Measurements from ENCODE around the gene RIN3.

The RIN3 gene

DNA sequence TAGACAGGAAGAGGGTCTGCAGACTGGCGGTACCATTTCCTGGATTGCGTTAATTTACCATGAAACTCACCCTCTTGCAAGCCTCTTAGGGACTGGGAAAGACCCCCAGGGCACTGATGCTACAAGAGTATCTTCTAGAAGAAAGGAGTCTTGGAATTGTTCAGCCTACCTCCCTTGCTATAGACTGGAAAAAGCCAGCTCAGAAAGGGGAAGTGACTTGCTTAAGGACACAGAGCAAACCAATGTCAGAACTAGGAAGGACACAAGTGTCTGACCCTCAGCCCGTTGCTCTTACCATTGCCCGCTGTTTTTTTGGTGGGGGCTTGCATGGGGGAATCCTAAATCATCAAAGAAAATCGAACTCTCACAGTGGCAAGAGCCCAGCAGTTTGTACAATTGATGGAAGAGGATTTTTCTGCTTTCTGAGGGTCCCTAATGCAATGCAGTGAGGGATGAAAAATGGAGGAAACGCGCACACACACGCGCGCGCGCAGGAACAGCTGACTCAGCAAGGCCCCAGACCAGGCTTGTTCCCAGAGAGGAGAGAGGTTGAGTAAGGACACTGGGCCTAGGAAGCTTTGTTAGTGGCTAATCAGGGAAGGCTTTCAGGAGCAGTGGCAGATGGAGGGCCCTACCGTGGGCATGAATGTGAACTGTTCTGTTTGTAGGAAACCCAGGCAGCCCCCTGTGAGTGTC, 50.9 kb downstream of the RIN3 start:
- Mint-ChIP-seq H3K9me3 (peaks cover 7% of the 10 kb centered on the region), H3K4me1 (peaks cover 3% of the 10 kb centered on the region), H3K27ac (no peak overlapping the region), H3K36me3 (ENCODE audit: low read depth) (peaks cover 22% of the 10 kb centered on the region), H3K27me3 (ENCODE audit: low read depth) (no peaks in the 10 kb centered on the region), H3K4me3 (no peak overlapping the region)
- no peak for TF ChIP-seq CTCF (IDR thresholded peaks at IDR 0.05; ENCODE audit: unreplicated experiment in 3 of 3)

GRCh38 chr14:92565040-92565717, 51.6 kb downstream of the RIN3 start:
- Mint-ChIP-seq H3K4me1 (peaks cover 3% of the 10 kb centered on the region), H3K27ac (no peak overlapping the region), H3K9me3 (peaks cover 7% of the 10 kb centered on the region), H3K27me3 (ENCODE audit: low read depth) (no peaks in the 10 kb centered on the region), H3K36me3 (ENCODE audit: low read depth) (peaks cover 21% of the 10 kb centered on the region), H3K4me3 (no peak overlapping the region)
- TF ChIP-seq CTCF (IDR thresholded peaks at IDR 0.05; ENCODE audit: unreplicated experiment in 3 of 3), result no peak

DNA sequence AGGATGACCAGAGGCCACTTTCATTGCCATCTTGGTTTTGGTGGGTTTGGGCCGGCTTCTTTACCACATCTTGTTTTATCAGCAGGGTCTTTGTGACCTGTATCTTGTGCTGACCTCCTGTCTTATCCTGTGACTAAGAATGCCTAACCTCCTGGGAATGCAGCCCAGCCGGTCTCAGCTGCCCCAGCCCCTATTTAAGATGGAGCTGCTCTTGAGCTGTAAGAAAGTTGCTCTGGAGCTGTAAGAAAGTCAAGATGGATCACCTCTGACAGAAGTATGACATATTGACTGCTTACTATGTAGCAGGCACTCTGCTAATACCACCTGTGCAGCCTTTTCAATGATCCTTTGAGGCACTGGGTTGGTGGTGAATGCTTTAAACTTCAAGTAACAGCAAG, 52.1 kb downstream of the RIN3 start:
- H3K36me3 Mint-ChIP-seq (ENCODE audit: low read depth), result peaks cover 21% of the 10 kb centered on the region
- TF ChIP-seq CTCF (IDR thresholded peaks at IDR 0.05; ENCODE audit: unreplicated experiment in 3 of 3), result no peak

GRCh38 chr14:92567173-92567725, 53.7 kb downstream of the RIN3 start:
- no peak for TF ChIP-seq CTCF (IDR thresholded peaks at IDR 0.05; ENCODE audit: unreplicated experiment in 3 of 3)
- H3K4me1 Mint-ChIP-seq, result peaks cover 3% of the 10 kb centered on the region
- H3K27me3 Mint-ChIP-seq (ENCODE audit: low read depth), result no peaks in the 10 kb centered on the region
- H3K27ac Mint-ChIP-seq, result no peak overlapping the region
- H3K4me3 Mint-ChIP-seq, result no peak overlapping the region
- H3K9me3 Mint-ChIP-seq, result peaks cover 7% of the 10 kb centered on the region
- peaks cover 21% of the 10 kb centered on the region for H3K36me3 Mint-ChIP-seq (ENCODE audit: low read depth)

More for the DNA sequence above, 52.1 kb downstream of the RIN3 start:
- Mint-ChIP-seq H3K27ac (no peak overlapping the region), H3K4me1 (peaks cover 3% of the 10 kb centered on the region), H3K9me3 (peaks cover 7% of the 10 kb centered on the region), H3K27me3 (ENCODE audit: low read depth) (no peaks in the 10 kb centered on the region), H3K4me3 (no peak overlapping the region)

GRCh38 chr14:92568621-92569479, 55.3 kb downstream of the RIN3 start:
- Mint-ChIP-seq H3K27me3 (ENCODE audit: low read depth) (no peaks in the 10 kb centered on the region), H3K36me3 (ENCODE audit: low read depth) (peaks cover 21% of the 10 kb centered on the region), H3K27ac (no peak overlapping the region), H3K4me1 (peaks cover 2% of the 10 kb centered on the region), H3K4me3 (no peak overlapping the region), H3K9me3 (peaks cover 7% of the 10 kb centered on the region)
- no peak for TF ChIP-seq CTCF (IDR thresholded peaks at IDR 0.05; ENCODE audit: unreplicated experiment in 3 of 3)

Data from nephron (organoid).